Small intestine (tissue), 7 donors: ENCODE measurements around the gene IRAK2. TPM values are rescaled to one million over a fixed set of nuclear protein-coding genes. Genes with fewer than 3 reads are reported as not detected.
"Not testable (repeated sequence)": the region's sequence is repeated elsewhere in the genome, so short reads cannot be mapped to it uniquely, and the experiment has no call there.

Experiments used
- DNase-seq, 2 donors: peaks; one replicate each; pipeline versions ENCODE4 v3.0.0 to v3.0.0-alpha.2; 2013
- FAIRE-seq: peaks from 2 replicates; lab custom pipeline; 2012; peaks lifted over from hg19 to GRCh38; lab: Jason Lieb, UNC
- H3K27ac ChIP-seq, 3 donors: one replicate each; pipeline ENCODE4 v1.5.1; 2013; ENCODE audit warnings: low read length in 2 of 3, mild to moderate bottlenecking in 2 of 3, control low read depth in 1 of 3, inconsistent platforms in 1 of 3, low read depth in 1 of 3, moderate library complexity in 1 of 3
- H3K27me3 ChIP-seq, 3 donors: one replicate each; pipeline ENCODE4 v1.6.1; 2013; ENCODE audit warnings: low read length in 3 of 3, inconsistent platforms in 1 of 3; ENCODE audit not compliant: control insufficient read depth in 3 of 3, insufficient read depth in 3 of 3
- H3K36me3 ChIP-seq, 3 donors: one replicate each; pipeline ENCODE4 v1.6.1; 2013; ENCODE audit warnings: low read length in 3 of 3, inconsistent platforms in 1 of 3, low read depth in 1 of 3, mild to moderate bottlenecking in 1 of 3, moderate library complexity in 1 of 3; ENCODE audit not compliant: control insufficient read depth in 3 of 3, insufficient read depth in 2 of 3
- H3K4me1 ChIP-seq, 3 donors: one replicate each; pipeline ENCODE4 v1.6.1; 2013; ENCODE audit warnings: low read length in 2 of 3, inconsistent platforms in 1 of 3, low read depth in 1 of 3, mild to moderate bottlenecking in 1 of 3, moderate library complexity in 1 of 3; ENCODE audit not compliant: control insufficient read depth in 3 of 3, insufficient read depth in 2 of 3
- H3K4me3 ChIP-seq, 3 donors: one replicate each; pipeline ENCODE4 v1.5.1; 2013; ENCODE audit warnings: low read length in 3 of 3, control low read depth in 1 of 3, inconsistent platforms in 1 of 3, low read depth in 1 of 3, mild to moderate bottlenecking in 1 of 3, moderate library complexity in 1 of 3
- H3K9me3 ChIP-seq, 2 donors: one replicate each; pipeline ENCODE4 v1.6.1; 2013; ENCODE audit warnings: low read depth in 1 of 2, low read length in 1 of 2; ENCODE audit not compliant: control insufficient read depth in 2 of 2, insufficient read depth in 1 of 2
- WGBS, 3 donors: extraction: QIAGEN DNeasy Blood & Tissue Kit; methylation state at CpG; one replicate each; pipeline ENCODE4 v1.1.7; 2013; 5-methylcytosine and 5-hydroxymethylcytosine counted together
- polyA plus RNA-seq, 4 donors: library from polyadenylated mRNA; stranded (reverse) in 3 of 4; unstranded in 1 of 4; fragments of 200-250 nt in 3 of 4; fragments of 120-200 nt in 1 of 4; gene quantifications; one replicate each; pipeline versions ENCODE4 v1.2.1 to v1.2.3, GENCODE V29; 2013
- donor health status: healthy with polysubstance abuse.
- donor health status: control.
- donor health status: control.
- donor health status: Bipolar disorder and iron deficiency.
- donor health status: healthy.

Gene IRAK2
- polyA plus RNA-seq, 4 donors, result 1.2 to 6.8 (median 3.1) TPM

DNA sequence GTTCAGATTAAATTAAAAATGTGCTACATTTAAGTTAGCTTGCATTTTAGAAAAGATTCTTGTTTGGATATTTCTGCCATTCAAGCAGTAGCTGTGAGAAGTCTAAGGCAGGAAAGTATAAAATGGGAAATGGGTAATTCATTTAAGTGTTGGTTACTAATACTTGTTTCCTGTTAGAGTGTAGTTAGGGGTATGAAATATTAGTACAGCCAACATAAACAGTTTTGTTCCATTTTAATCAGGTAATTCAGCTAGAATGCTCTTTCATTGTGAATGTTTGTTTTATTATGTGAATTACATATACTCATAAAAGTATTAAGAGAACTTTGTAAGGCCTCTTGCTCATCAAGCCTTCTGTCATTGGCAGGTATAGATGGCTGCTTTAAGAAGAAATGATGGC lies 103.4 kb downstream of the IRAK2 start:
- DNase-seq (no peak), FAIRE-seq (no peak)
- Histone ChIP-seq H3K4me3 (no peak overlapping the region), H3K9me3 (no peaks in the 10 kb centered on the region), H3K4me1 (no peaks in the 10 kb centered on the region), H3K27me3 (no peaks in the 10 kb centered on the region), H3K27ac (no peak overlapping the region), H3K36me3 (peaks cover 8 to 57% (median 24%) of the 10 kb centered on the region in 3 donors)

DNA sequence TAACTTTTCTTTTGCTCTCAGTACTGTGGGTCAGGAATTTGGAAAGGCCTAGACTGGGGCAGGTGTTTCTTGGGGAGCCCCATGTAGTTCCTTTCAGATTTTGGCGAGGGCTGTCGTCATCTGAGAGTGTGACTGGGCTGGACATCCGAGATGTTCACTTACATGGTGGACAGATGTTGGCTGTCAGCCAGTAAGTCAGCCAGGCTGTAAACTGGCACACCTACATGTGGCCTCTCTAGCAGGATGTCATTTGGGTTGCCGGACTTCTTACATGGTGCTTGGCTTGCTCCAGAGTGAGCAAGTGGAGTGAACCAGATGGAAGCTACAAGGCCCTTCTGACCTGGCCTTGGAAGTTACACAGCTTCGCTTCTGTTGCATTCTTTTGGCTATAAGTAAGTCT lies 104.2 kb downstream of the IRAK2 start:
- Histone ChIP-seq H3K36me3 (peaks cover 8 to 58% (median 22%) of the 10 kb centered on the region in 3 donors), H3K4me3 (no peak overlapping the region), H3K9me3 (no peaks in the 10 kb centered on the region), H3K27ac (no peak overlapping the region), H3K4me1 (no peaks in the 10 kb centered on the region), H3K27me3 (no peaks in the 10 kb centered on the region)
- no peak for DNase-seq
- FAIRE-seq, result no peak
- 84 to 96% (median 88%) methylated on average over 5 of the region's 5 CpGs for WGBS, 3 donors

DNA sequence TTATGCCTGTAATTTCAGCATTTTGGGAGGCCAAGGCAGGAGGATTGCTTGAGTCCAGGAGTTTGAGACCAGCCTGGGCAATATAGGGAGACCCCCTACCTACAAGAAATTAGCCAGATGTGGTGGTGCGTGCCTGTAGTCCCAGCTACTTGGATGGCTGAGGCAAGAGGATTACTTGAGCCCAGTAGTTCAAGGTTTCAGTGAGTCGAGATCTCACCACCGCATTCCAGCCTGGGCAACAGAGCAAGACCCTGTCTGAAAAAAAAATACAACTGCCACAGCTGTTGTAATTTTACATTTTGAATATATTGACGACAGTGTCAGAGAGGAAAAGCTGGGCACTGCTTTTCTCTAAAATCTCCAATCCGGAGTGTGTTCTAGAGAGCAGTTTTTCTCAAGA lies 104.7 kb downstream of the IRAK2 start:
- FAIRE-seq (no peak), DNase-seq (no peak)
- Histone ChIP-seq H3K36me3 (peaks cover 8 to 55% (median 22%) of the 10 kb centered on the region in 3 donors), H3K9me3 (no peaks in the 10 kb centered on the region), H3K4me1 (no peaks in the 10 kb centered on the region), H3K4me3 (no peak overlapping the region), H3K27ac (no peak overlapping the region), H3K27me3 (no peaks in the 10 kb centered on the region)
- WGBS, 3 donors, result 96 to 99% (median 96%) methylated on average over 5 of the region's 5 CpGs

DNA sequence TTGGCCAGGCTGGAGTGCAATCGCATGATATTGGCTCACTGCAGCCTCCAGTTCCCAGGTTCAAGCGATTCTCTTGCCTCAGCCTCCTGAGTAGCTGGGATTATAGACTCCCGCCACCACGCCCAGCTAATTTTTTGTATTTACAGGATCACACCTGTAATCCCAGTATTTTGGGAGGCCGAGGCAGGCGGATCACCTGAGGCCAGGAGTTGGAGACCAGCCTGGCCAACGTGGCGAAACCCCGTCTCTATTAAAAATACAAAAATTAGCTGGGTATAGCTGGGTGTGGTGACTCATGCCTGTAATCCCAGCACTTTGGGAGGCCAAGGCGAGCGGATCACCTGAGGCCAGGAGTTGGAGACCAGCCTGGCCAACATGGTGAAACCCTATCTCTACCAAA lies 107.8 kb downstream of the IRAK2 start:
- peaks cover 12 to 67% (median 21%) of the 10 kb centered on the region in 3 donors for H3K36me3 ChIP-seq
- not testable (repeated sequence) for FAIRE-seq, H3K9me3 ChIP-seq, H3K27me3 ChIP-seq, H3K4me3 ChIP-seq, H3K27ac ChIP-seq, DNase-seq, H3K4me1 ChIP-seq
- WGBS, 3 donors, result 95 to 98% (median 97%) methylated on average over 11 of the region's 11 CpGs

DNA sequence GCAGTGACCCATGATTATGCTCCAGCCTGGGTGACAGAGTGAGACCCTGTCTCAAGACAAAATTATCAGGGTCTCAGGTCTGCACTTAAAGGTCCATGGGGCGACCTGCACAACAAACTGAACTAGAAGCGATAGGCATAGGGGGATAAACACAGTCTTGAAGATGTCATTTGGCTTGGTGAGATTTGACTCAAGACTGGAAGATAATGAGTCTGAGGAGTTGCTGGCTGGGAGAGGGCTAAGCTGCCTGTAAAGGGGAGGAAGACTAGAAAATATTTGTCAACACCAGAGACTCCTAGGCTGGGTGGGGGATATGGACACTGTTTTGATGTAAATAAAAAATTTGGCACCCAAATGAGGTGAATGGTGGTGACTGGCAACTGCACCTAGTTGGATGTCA lies 108.3 kb downstream of the IRAK2 start:
- H3K27ac ChIP-seq, result no peak overlapping the region
- H3K4me1 ChIP-seq, result no peaks in the 10 kb centered on the region
- no peaks in the 10 kb centered on the region for H3K9me3 ChIP-seq
- FAIRE-seq (no peak), DNase-seq (no peak)
- H3K36me3 ChIP-seq, result peaks cover 12 to 71% (median 21%) of the 10 kb centered on the region in 3 donors
- 88 to 93% (median 92%) methylated on average over 2 of the region's 2 CpGs for WGBS, 3 donors
- H3K27me3 ChIP-seq, result no peaks in the 10 kb centered on the region
- H3K4me3 ChIP-seq, result no peak overlapping the region

DNA sequence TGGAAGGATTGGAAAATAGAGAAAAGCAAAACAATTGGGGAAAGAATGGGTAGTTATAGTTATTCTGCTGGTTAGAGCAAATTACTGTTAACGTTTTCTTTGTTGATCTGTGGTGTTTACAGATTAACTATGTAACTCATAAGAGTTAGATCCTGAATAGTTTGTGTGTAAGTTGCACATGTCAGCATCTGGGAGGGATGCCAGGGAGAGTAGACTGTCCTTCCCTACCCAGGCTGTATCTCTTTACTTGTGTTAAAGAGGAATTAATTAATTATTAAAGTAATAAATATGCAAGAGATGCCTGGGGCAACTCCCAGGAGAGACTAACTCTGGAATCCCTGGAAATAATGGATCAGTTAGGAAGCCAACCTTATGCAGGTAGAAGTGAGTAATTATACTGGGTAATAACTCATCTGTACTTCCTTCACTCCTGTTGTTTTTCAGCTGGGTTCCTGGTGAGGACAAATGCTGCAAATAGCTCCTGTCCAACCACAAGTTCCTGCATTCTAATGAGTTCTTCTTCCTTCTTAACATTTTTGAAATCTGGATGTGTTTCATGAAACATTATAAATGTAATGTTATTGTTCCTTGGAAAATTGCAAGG lies 109.1 kb downstream of the IRAK2 start:
- DNase-seq (no peak), FAIRE-seq (no peak)
- Histone ChIP-seq H3K4me1 (no peaks in the 10 kb centered on the region), H3K27ac (no peak overlapping the region), H3K27me3 (no peaks in the 10 kb centered on the region), H3K9me3 (no peaks in the 10 kb centered on the region), H3K4me3 (no peak overlapping the region), H3K36me3 (peaks cover 16 to 78% (median 24%) of the 10 kb centered on the region in 3 donors)
- WGBS, 3 donors, result 22 to 28% (median 25%) methylated on average over 1 of the region's 1 CpG

DNA sequence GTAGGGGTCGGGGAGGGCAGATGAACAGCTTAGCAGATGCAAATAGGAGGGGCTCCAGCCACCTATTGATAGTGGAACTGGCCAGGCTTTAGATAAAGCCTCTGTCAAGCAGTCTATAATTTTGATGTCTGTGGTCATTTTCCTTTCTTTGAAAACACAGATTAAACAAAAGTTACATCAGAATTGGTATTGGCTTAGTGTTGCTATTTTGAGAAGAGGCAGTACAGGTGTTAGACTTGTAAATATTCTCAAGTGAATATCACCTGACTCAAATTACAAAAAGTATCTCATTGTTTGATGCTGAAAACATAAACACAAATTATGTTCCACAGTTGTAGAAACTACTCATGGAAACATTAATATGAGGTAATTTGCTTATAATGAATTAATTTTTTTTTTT lies 109.9 kb downstream of the IRAK2 start:
- H3K27ac ChIP-seq, result no peak overlapping the region
- no peaks in the 10 kb centered on the region for H3K9me3 ChIP-seq
- no peaks in the 10 kb centered on the region for H3K4me1 ChIP-seq
- H3K27me3 ChIP-seq, result no peaks in the 10 kb centered on the region
- no peak overlapping the region for H3K4me3 ChIP-seq
- FAIRE-seq (no peak), DNase-seq (no peak)
- H3K36me3 ChIP-seq, result peaks cover 24 to 78% (median 24%) of the 10 kb centered on the region in 3 donors
- 70 to 94% (median 78%) methylated on average over 1 of the region's 1 CpG for WGBS, 3 donors

DNA sequence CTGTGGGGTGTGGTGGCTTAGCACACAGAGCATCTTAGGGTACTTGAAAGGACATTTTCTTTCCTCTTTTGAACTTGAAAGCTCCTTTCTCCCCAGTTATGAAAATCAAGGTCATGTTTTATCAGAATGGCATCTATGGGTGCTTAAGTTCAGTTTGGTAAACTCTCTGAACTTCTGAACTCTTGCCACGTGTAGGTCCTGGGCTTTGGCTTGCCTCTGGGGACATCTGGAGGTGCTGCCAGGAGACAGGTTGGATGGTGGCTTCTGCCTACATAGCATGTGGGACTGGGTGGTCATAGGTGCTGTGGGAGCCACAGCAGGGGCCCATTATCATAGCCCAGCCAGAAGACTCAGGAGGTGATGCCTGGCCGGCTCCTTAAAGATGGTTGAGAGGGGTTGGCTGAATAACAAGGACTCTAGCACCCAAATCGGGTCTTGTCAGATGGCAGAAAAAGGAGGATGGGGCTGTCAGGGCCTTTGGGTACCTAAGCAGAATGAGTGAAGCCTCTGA lies 112.5 kb downstream of the IRAK2 start:
- no peak overlapping the region for H3K4me3 ChIP-seq
- no peaks in the 10 kb centered on the region for H3K27me3 ChIP-seq
- FAIRE-seq (no peak), DNase-seq (no peak)
- WGBS, 3 donors, result 71 to 78% (median 75%) methylated on average over 3 of the region's 3 CpGs
- no peaks in the 10 kb centered on the region for H3K9me3 ChIP-seq
- H3K27ac ChIP-seq, result no peak overlapping the region
- H3K4me1 ChIP-seq, result no peaks in the 10 kb centered on the region
- peaks cover 24 to 75% (median 26%) of the 10 kb centered on the region in 3 donors for H3K36me3 ChIP-seq

DNA sequence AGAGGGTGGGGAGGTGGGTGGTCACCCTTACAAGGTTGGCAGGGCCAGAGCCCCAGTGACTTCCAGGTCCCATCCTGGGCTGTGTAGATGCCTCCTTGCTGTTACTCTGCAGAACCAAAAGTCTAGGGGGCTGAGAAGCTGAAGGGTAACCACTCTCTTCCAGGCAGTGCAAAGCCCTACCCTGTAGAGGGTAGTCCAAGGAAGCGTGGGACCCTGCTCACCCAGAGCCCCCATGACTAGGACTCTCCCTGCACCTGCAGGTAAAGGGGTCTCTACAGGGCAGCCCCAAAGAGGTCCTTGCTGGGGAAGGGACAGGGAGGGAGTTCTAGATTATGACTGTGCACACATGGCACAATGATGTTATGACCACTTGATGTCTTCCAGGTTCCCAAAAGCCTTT lies 113.8 kb downstream of the IRAK2 start:
- H3K4me1 ChIP-seq, result no peaks in the 10 kb centered on the region
- H3K27ac ChIP-seq, result no peak overlapping the region
- FAIRE-seq, result no peak
- no peaks in the 10 kb centered on the region for H3K9me3 ChIP-seq
- DNase-seq, result no peak
- no peaks in the 10 kb centered on the region for H3K27me3 ChIP-seq
- no peak overlapping the region for H3K4me3 ChIP-seq
- WGBS, 3 donors, result 92 to 100% (median 100%) methylated on average over 1 of the region's 1 CpG
- peaks cover 24 to 68% (median 26%) of the 10 kb centered on the region in 3 donors for H3K36me3 ChIP-seq
